OCI-LY7 (cell line): Measurements from ENCODE around the gene NIP7.

Source experiments
- EZH2phosphoT487 ChIP-seq: fragments of 200-600 bp; sonication (generic); IDR thresholded peaks from 2 replicates; pipeline ENCODE4 v1.6.1; 2018; ENCODE audit warnings: low read depth, borderline replicate concordance, mild to moderate bottlenecking, mixed run types, antibody characterized with exemption, low read length, moderate library complexity, mixed read lengths
- TF ChIP-seq, protein P1 (sequence below): fragments of 200-600 bp; sonication (generic); conservative IDR thresholded peaks from 2 replicates; pipeline ENCODE4 v1.5.1; 2014; ENCODE audit warnings: mild to moderate bottlenecking, antibody characterized with exemption, low read length, moderate library complexity, mixed read lengths

DNA sequence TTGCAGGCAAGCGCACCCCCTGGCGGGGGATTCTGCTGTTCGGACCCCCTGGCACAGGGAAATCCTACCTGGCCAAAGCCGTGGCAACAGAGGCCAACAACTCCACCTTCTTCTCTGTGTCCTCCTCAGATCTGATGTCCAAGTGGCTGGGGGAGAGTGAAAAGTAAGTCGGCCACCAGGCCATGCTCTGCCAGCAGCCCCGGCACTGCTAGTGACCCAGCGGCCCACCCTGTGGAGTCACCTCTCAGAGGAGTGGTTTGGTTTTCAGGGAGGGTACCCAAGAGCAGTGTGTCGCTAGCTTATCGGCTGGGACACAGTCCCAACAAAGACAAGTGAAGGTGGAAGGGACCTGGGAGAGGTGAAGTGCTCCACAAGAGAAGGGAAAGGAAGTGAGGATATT is 20.2 kb upstream of the NIP7 start:
- TF ChIP-seq, protein P1, sequence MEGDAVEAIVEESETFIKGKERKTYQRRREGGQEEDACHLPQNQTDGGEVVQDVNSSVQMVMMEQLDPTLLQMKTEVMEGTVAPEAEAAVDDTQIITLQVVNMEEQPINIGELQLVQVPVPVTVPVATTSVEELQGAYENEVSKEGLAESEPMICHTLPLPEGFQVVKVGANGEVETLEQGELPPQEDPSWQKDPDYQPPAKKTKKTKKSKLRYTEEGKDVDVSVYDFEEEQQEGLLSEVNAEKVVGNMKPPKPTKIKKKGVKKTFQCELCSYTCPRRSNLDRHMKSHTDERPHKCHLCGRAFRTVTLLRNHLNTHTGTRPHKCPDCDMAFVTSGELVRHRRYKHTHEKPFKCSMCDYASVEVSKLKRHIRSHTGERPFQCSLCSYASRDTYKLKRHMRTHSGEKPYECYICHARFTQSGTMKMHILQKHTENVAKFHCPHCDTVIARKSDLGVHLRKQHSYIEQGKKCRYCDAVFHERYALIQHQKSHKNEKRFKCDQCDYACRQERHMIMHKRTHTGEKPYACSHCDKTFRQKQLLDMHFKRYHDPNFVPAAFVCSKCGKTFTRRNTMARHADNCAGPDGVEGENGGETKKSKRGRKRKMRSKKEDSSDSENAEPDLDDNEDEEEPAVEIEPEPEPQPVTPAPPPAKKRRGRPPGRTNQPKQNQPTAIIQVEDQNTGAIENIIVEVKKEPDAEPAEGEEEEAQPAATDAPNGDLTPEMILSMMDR = no peak
- no peak for TF ChIP-seq EZH2phosphoT487
